K562 (cell line): ENCODE data around the gene POMGNT1. TPM values are rescaled to one million over a fixed set of nuclear protein-coding genes. Genes with fewer than 3 reads are reported as not detected.

Experiments
- FOXA1 ChIP-seq: fragments of 450-650 bp; IDR thresholded peaks from 2 replicates; pipeline ENCODE4 v1.6.1; 2016; ENCODE audit warnings: mild to moderate bottlenecking, borderline replicate concordance
- HNRNPUL1 ChIP-seq: fragments of 200-400 bp; formaldehyde crosslinking; IDR thresholded peaks from 2 replicates; pipeline ENCODE4 v1.6.1; 2017; ENCODE audit warnings: low read length
- MCM3 ChIP-seq: fragments of 450-650 bp; IDR thresholded peaks from 2 replicates; pipeline ENCODE4 v1.6.1; 2016
- MTF1 ChIP-seq: fragments of 250-450 bp; sonication (Bioruptor Pico); IDR thresholded peaks from 2 replicates; pipeline ENCODE4 v1.9.0; 2021; ENCODE audit warnings: moderate library complexity, mild to moderate bottlenecking, inconsistent platforms, borderline replicate concordance
- NFE2L1 ChIP-seq: fragments of 450-650 bp; IDR thresholded peaks from 2 replicates; pipeline ENCODE4 v1.6.1; 2016; ENCODE audit warnings: missing genetic modification characterization, low read depth, mild to moderate bottlenecking, missing compliant biosample characterization, moderate library complexity, borderline replicate concordance
- NR1H2 ChIP-seq: sonication (generic); formaldehyde crosslinking; IDR thresholded peaks from 2 replicates; pipeline ENCODE4 v1.4.0; 2020; ENCODE audit warnings: mild to moderate bottlenecking, missing genetic modification reagents
- NR2F6 ChIP-seq: fragments of 450-650 bp; formaldehyde crosslinking; IDR thresholded peaks from 2 replicates; pipeline ENCODE4 v1.4.0; 2020; ENCODE audit warnings: mild to moderate bottlenecking
- NRF1 ChIP-seq, 2 experiments: fragments of 450-650 bp; IDR thresholded peaks in 1 of 2; conservative IDR thresholded peaks in 1 of 2; 2 replicates each; pipeline ENCODE4 v1.6.1; 2014; ENCODE audit warnings: mild to moderate bottlenecking in 2 of 2
- POLR2H ChIP-seq: IDR thresholded peaks from 2 replicates; pipeline ENCODE4 v1.6.1; 2016; ENCODE audit warnings: missing genetic modification characterization, low read depth, mild to moderate bottlenecking, control low read depth, missing compliant biosample characterization, moderate library complexity
- RFX5 ChIP-seq: IDR thresholded peaks from 2 replicates; pipeline ENCODE4 v1.6.1; 2011; ENCODE audit warnings: low read depth, mild to moderate bottlenecking, improper control_type of control experiment, low read length
- SMC3 ChIP-seq: conservative IDR thresholded peaks from 2 replicates; pipeline ENCODE4 v1.6.1; 2011; ENCODE audit warnings: low read depth, low read length, improper control_type of control experiment; ENCODE audit not compliant: insufficient read depth
- YBX1 ChIP-seq: fragments of 450-650 bp; IDR thresholded peaks from 2 replicates; pipeline ENCODE4 v1.7.1; 2016; ENCODE audit warnings: mild to moderate bottlenecking
- ZBTB1 ChIP-seq: sonication (generic); formaldehyde crosslinking; IDR thresholded peaks from 2 replicates; pipeline ENCODE4 v1.8.1; 2023; ENCODE audit warnings: missing genetic modification reagents, low read depth, mild to moderate bottlenecking, borderline replicate concordance
- ZKSCAN8 ChIP-seq: fragments of 200-800 bp; sonication (Bioruptor generic); IDR thresholded peaks from 2 replicates; pipeline ENCODE4 v1.6.1; 2016; ENCODE audit warnings: missing genetic modification characterization, missing compliant biosample characterization
- ZNF121 ChIP-seq: sonication (generic); formaldehyde crosslinking; conservative IDR thresholded peaks from 2 replicates; pipeline ENCODE4 v1.8.0; 2022; ENCODE audit warnings: missing genetic modification reagents
- ZNF3 ChIP-seq: fragments of 250-450 bp; sonication (Bioruptor Pico); IDR thresholded peaks from 2 replicates; pipeline ENCODE4 v1.5.0; 2021; ENCODE audit warnings: mild to moderate bottlenecking, moderate library complexity
- ZNF324 ChIP-seq: fragments of 250-450 bp; sonication (Bioruptor Pico); IDR thresholded peaks from 2 replicates; pipeline ENCODE4 v1.4.0; 2020; ENCODE audit warnings: mild to moderate bottlenecking
- ZNF384 ChIP-seq: IDR thresholded peaks from 2 replicates; pipeline ENCODE4 v1.6.1; 2012; ENCODE audit warnings: low read depth, low read length, improper control_type of control experiment
- polyA plus RNA-seq, 8 experiments: library from polyadenylated mRNA; depleted of rRNA in 4 of 8; stranded (reverse) in 5 of 8; unstranded in 3 of 8; fragments of >200 nt; fragmentation: Nextera tagmentation in 2 of 8; fragmentation: Illumina TruSeq in 1 of 8; extraction: Ambion mirVana in 2 of 8; extraction: Trizol in 1 of 8; gene quantifications; 2 replicates each; pipeline versions ENCODE4 v1.2.1 to v1.2.3, GENCODE V29; 2011 to 2014; ENCODE audit warnings: inconsistent platforms in 1 of 8, missing spikeins in 1 of 8
- total RNA-seq, 7 experiments: library from RNA; depleted of rRNA in 6 of 7; stranded (reverse); fragments of >200 nt in 6 of 7; fragmentation: Illumina TruSeq in 2 of 7; extraction: Trizol in 2 of 7; gene quantifications; 2 replicates each; pipeline versions ENCODE4 v1.2.1 to v1.2.3, GENCODE V29; 2011 to 2021; ENCODE audit warnings: low replicate concordance in 1 of 7
- TF ChIP-seq, protein P1 (sequence below): sonication (generic); formaldehyde crosslinking; IDR thresholded peaks from 2 replicates; pipeline ENCODE4 v1.8.0; 2022; ENCODE audit warnings: mild to moderate bottlenecking, missing genetic modification reagents
- TF ChIP-seq, protein P2 (sequence below): fragments of 450-650 bp; IDR thresholded peaks from 2 replicates; pipeline ENCODE4 v1.6.1; 2016; ENCODE audit warnings: low read depth, mild to moderate bottlenecking, moderate library complexity
- TF ChIP-seq, protein P3 (sequence below), 2 experiments: IDR thresholded peaks; 2 replicates each; pipeline ENCODE4 v1.6.1; 2012; ENCODE audit warnings: improper control_type of control experiment in 2 of 2, low read depth in 2 of 2, low read length in 2 of 2, borderline replicate concordance in 1 of 2
- TF ChIP-seq, protein P4 (sequence below): sonication (generic); formaldehyde crosslinking; IDR thresholded peaks from 2 replicates; pipeline ENCODE4 v1.8.1; 2023; ENCODE audit warnings: mild to moderate bottlenecking, missing genetic modification reagents

Gene POMGNT1
- total and polyA plus RNA-seq, 9 of the 15 experiments (the other 6 are each of a cell fraction or from before 2014, with no cell fraction given): 14.1 to 58.9 (median 37.8) TPM

DNA sequence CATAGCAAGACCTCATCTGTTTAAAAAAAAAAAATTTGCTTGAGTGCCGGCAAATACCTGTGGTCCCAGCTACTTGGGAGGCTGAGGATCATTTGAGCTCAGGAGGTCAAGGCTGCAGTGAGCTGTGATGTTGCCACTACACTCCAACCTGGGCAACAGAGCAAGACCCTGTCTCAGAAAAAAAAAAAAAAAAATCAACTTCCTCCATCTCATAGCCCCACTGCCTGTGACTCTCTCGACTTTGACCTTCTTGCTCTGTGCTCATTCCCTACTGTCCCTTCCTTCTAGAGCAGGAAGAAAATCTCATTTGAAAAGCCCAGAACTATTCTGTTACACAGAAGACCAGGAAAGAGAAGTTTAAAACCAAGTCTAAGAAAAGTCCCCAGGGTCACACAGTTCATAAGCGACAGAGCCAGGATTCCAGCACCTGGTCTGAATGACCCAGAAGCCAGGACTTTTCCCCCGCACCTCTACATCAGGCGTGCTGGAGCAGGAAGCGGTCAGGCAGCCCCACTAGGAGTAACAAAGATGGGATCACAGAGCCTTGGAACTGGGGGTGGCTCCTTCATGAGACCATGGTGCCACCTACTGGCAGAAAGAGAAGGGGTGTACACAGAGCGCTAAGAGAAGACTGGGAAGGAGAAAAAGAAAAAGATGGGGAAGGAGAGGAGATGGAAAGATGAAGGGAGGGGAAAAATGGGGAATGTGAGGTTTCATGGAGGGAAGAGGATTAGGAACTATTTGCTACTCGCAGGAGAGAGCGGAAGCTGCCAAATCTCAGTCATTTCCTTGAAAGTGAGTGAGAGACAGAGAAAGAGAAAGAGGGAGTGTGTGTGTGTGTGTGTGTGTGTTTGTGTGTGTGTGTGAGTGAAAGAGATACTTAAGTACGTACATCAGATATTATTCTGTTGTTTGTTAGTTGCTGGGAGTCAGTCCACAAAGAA is 18.8 kb downstream of the POMGNT1 start (continued):
- TF ChIP-seq, protein P1, sequence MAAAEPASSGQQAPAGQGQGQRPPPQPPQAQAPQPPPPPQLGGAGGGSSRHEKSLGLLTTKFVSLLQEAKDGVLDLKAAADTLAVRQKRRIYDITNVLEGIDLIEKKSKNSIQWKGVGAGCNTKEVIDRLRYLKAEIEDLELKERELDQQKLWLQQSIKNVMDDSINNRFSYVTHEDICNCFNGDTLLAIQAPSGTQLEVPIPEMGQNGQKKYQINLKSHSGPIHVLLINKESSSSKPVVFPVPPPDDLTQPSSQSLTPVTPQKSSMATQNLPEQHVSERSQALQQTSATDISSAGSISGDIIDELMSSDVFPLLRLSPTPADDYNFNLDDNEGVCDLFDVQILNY (CRISPR knock-in tag): no peak
- TF ChIP-seq POLR2H (tag) (no peak), ZNF324 (no peak), ZNF384 (peak; percentile 63), SMC3 (peak; percentile 99), ZNF121 (peak; percentile 97), HNRNPUL1 (no peak), FOXA1 (no peak), MTF1 (CRISPR knock-in tag) (no peak), NR2F6 (CRISPR knock-in tag) (no peak), ZKSCAN8 (no peak), NR1H2 (CRISPR knock-in tag) (no peak), ZBTB1 (CRISPR knock-in tag) (no peak), NFE2L1 (tag) (no peak), MCM3 (peak; percentile 84), YBX1 (peak; percentile 92), ZNF3 (CRISPR knock-in tag) (no peak), RFX5 (no peak), NRF1 (conservative IDR thresholded peaks at IDR 0.05 in 1 of 2, IDR thresholded peaks at IDR 0.05 in 1 of 2) (0 out of 4 replicates have a peak, but pooled peaks of 1 of the 2 experiments have one; percentile 10)
- TF ChIP-seq, protein P2, sequence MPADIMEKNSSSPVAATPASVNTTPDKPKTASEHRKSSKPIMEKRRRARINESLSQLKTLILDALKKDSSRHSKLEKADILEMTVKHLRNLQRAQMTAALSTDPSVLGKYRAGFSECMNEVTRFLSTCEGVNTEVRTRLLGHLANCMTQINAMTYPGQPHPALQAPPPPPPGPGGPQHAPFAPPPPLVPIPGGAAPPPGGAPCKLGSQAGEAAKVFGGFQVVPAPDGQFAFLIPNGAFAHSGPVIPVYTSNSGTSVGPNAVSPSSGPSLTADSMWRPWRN: 0 out of 2 replicates have a peak, but pooled peaks have one; percentile 10
- TF ChIP-seq, protein P3, sequence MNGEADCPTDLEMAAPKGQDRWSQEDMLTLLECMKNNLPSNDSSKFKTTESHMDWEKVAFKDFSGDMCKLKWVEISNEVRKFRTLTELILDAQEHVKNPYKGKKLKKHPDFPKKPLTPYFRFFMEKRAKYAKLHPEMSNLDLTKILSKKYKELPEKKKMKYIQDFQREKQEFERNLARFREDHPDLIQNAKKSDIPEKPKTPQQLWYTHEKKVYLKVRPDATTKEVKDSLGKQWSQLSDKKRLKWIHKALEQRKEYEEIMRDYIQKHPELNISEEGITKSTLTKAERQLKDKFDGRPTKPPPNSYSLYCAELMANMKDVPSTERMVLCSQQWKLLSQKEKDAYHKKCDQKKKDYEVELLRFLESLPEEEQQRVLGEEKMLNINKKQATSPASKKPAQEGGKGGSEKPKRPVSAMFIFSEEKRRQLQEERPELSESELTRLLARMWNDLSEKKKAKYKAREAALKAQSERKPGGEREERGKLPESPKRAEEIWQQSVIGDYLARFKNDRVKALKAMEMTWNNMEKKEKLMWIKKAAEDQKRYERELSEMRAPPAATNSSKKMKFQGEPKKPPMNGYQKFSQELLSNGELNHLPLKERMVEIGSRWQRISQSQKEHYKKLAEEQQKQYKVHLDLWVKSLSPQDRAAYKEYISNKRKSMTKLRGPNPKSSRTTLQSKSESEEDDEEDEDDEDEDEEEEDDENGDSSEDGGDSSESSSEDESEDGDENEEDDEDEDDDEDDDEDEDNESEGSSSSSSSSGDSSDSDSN (IDR thresholded peaks at IDR 0.05; ENCODE audit: borderline replicate concordance in 1 of 2, low read depth in 2 of 2, low read length in 2 of 2): 0 out of 4 replicates have a peak, but pooled peaks of 1 of the 2 experiments have one; percentile 41
- TF ChIP-seq, protein P4, sequence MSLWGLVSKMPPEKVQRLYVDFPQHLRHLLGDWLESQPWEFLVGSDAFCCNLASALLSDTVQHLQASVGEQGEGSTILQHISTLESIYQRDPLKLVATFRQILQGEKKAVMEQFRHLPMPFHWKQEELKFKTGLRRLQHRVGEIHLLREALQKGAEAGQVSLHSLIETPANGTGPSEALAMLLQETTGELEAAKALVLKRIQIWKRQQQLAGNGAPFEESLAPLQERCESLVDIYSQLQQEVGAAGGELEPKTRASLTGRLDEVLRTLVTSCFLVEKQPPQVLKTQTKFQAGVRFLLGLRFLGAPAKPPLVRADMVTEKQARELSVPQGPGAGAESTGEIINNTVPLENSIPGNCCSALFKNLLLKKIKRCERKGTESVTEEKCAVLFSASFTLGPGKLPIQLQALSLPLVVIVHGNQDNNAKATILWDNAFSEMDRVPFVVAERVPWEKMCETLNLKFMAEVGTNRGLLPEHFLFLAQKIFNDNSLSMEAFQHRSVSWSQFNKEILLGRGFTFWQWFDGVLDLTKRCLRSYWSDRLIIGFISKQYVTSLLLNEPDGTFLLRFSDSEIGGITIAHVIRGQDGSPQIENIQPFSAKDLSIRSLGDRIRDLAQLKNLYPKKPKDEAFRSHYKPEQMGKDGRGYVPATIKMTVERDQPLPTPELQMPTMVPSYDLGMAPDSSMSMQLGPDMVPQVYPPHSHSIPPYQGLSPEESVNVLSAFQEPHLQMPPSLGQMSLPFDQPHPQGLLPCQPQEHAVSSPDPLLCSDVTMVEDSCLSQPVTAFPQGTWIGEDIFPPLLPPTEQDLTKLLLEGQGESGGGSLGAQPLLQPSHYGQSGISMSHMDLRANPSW (CRISPR knock-in tag): no peak
